Measurements from ENCODE around the gene UBE2M.
"Not testable (repeated sequence)": the region's sequence is repeated elsewhere in the genome, so short reads cannot be mapped to it uniquely, and the experiment has no call there.

UBE2M gene

GRCh38 chr19:58539169-58539559 lies 19.2 kb downstream of the UBE2M start:
- DNase-seq (ENCODE audit: low read depth): not testable (repeated sequence)

GRCh38 chr19:58538257-58539168 lies 19.9 kb downstream of the UBE2M start:
- DNase-seq (ENCODE audit: low read depth): no peak

GRCh38 chr19:58536852-58537798 lies 21.3 kb downstream of the UBE2M start:
- no peak for DNase-seq (ENCODE audit: low read depth)

GRCh38 chr19:58535857-58536256 lies 22.6 kb downstream of the UBE2M start:
- DNase-seq (ENCODE audit: low read depth): no peak

GRCh38 chr19:58531034-58531840 lies 27.2 kb downstream of the UBE2M start:
- no peak for DNase-seq (ENCODE audit: low read depth)

GRCh38 chr19:58529405-58529804 lies 29.0 kb downstream of the UBE2M start:
- no peak for DNase-seq (ENCODE audit: low read depth)

GRCh38 chr19:58522709-58523108 lies 35.7 kb downstream of the UBE2M start:
- DNase-seq (ENCODE audit: low read depth): no peak

GRCh38 chr19:58521651-58522050 lies 36.8 kb downstream of the UBE2M start:
- no peak for DNase-seq (ENCODE audit: low read depth)

GRCh38 chr19:58520257-58520599 lies 38.2 kb downstream of the UBE2M start:
- no peak for DNase-seq (ENCODE audit: low read depth)

- DNase-seq (ENCODE audit: low read depth): peak; percentile 94
These were observed 38.8 kb downstream of the UBE2M start, which contains the start of gene ZBTB45 for GRCh38 chr19:58519355-58520256. ZBTB45 (minus strand) TSS chr19:58519810; CDS start chr19:58517673, 2,137 bp downstream.

GRCh38 chr19:58519087-58519354 lies 39.4 kb downstream of the UBE2M start:
- DNase-seq (ENCODE audit: low read depth): peak; percentile 55

GRCh38 chr19:58518256-58519086 lies 39.9 kb downstream of the UBE2M start:
- DNase-seq (ENCODE audit: low read depth): no peak

- no peak for DNase-seq (ENCODE audit: low read depth)
These were observed 41.2 kb downstream of the UBE2M start for GRCh38 chr19:58516964-58517833.

- no peak for DNase-seq (ENCODE audit: low read depth)
These were observed 42.1 kb downstream of the UBE2M start for GRCh38 chr19:58516246-58516836.

- no peak for DNase-seq (ENCODE audit: low read depth)
These were observed 43.2 kb downstream of the UBE2M start for GRCh38 chr19:58515259-58515658.

- DNase-seq (ENCODE audit: low read depth): no peak
These were observed 43.8 kb downstream of the UBE2M start for GRCh38 chr19:58514564-58515022.

- no peak for DNase-seq (ENCODE audit: low read depth)
These were observed 44.5 kb downstream of the UBE2M start for GRCh38 chr19:58513694-58514563.

Measured in HS-27A (cell line).